Activated effector memory CD4-positive, alpha-beta T cell treated with anti-CD3 and anti-CD28 coated beads, Interleukin-2, amount 50 U/mL, for 16 hours (primary cell): ENCODE data around the gene GMDS.

ENCODE experiments used
- DNase-seq: peaks from one replicate; pipeline ENCODE4 v3.0.0-alpha.2; 2020

Gene GMDS

GRCh38 chr6:2033544-2033943 is 211.9 kb downstream of the GMDS start:
- no peak for DNase-seq

GRCh38 chr6:2030682-2031244 is 214.6 kb downstream of the GMDS start:
- DNase-seq = no peak

- no peak for DNase-seq
Measured at GRCh38 chr6:2029952-2030351, 215.5 kb downstream of the GMDS start.

- DNase-seq = no peak
Measured at GRCh38 chr6:2029130-2029794, 216.1 kb downstream of the GMDS start.

- no peak for DNase-seq
Measured at GRCh38 chr6:2028457-2029038, 216.9 kb downstream of the GMDS start.

GRCh38 chr6:2026133-2026532 is 219.3 kb downstream of the GMDS start:
- DNase-seq = no peak

- no peak for DNase-seq
Measured at GRCh38 chr6:2021713-2022125, 223.7 kb downstream of the GMDS start.

GRCh38 chr6:2020909-2021308 is 224.5 kb downstream of the GMDS start:
- DNase-seq = no peak

GRCh38 chr6:2019051-2019450 is 226.4 kb downstream of the GMDS start:
- DNase-seq = no peak

- no peak for DNase-seq
Measured at GRCh38 chr6:2016040-2016439, 229.4 kb downstream of the GMDS start.

GRCh38 chr6:2008383-2008976 is 236.9 kb downstream of the GMDS start:
- DNase-seq = no peak

- no peak for DNase-seq
Measured at GRCh38 chr6:2007165-2007564, 238.2 kb downstream of the GMDS start.

- no peak for DNase-seq
Measured at GRCh38 chr6:2004888-2005287, 240.5 kb downstream of the GMDS start.

- no peak for DNase-seq
Measured at GRCh38 chr6:2000962-2001361, 244.4 kb downstream of the GMDS start.

- DNase-seq = no peak
Measured at GRCh38 chr6:1997702-1998101, 247.7 kb downstream of the GMDS start.

- no peak for DNase-seq
Measured at GRCh38 chr6:1995636-1996035, 249.8 kb downstream of the GMDS start.

- no peak for DNase-seq
Measured at GRCh38 chr6:1993042-1993441, 252.4 kb downstream of the GMDS start.

- no peak for DNase-seq
Measured at GRCh38 chr6:1991332-1991878, 254.0 kb downstream of the GMDS start.

- no peak for DNase-seq
Measured at GRCh38 chr6:1988843-1989242, 256.6 kb downstream of the GMDS start.

- DNase-seq = no peak
Measured at GRCh38 chr6:1987640-1988039, 257.8 kb downstream of the GMDS start.

- no peak for DNase-seq
Measured at GRCh38 chr6:1986454-1987243, 258.8 kb downstream of the GMDS start.

- no peak for DNase-seq
Measured at GRCh38 chr6:1984346-1984994, 260.9 kb downstream of the GMDS start.

GRCh38 chr6:1983850-1984249 is 261.6 kb downstream of the GMDS start:
- no peak for DNase-seq
